Measurements from ENCODE around the gene FBRSL1. TPM values are rescaled to one million over a fixed set of nuclear protein-coding genes. Genes with fewer than 3 reads are reported as not detected.

Gene FBRSL1
- total RNA-seq, 1 experiment from 2014 or later: 119 TPM

DNA sequence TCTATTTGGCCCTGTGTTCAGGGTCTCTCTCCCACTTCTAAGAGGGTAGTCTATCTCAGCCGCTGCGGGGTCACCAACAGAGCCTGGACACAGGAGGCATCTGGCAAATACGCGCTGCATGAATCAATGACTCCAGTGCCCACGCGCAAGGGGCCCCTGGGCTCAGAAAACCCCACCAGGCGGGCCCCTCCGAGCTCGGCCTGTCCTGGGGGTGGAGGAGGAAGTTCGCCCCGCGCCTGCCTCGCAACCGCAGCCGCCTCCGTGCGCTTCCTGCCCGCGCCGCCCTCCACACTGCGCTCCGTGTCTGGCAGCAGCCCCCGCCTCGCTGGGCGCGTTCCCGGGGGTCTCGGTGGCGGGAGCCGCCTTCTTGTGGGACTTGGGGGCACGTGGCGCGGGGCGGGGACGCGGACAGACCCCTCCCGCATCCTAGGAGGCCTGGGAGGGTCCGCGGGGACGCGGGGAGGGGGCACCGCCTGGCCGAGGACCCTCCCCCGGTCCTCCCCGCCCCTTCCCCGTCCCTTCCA, 811 bp upstream of the FBRSL1 start:
- Mint-ChIP-seq H3K27me3 (ENCODE audit: unreplicated experiment) (peaks cover 50% of the 10 kb centered on the region), H3K9me3 (ENCODE audit: low read depth, unreplicated experiment) (no peaks in the 10 kb centered on the region), H3K4me1 (ENCODE audit: low read depth, unreplicated experiment) (peaks cover 47% of the 10 kb centered on the region), H3K4me3 (ENCODE audit: low read depth, unreplicated experiment) (peak overlapping the region; percentile 60), H3K36me3 (ENCODE audit: insufficient read depth, unreplicated experiment) (peaks cover 42% of the 10 kb centered on the region), H3K27ac (ENCODE audit: unreplicated experiment) (no peak overlapping the region)
- TF ChIP-seq, protein P1, sequence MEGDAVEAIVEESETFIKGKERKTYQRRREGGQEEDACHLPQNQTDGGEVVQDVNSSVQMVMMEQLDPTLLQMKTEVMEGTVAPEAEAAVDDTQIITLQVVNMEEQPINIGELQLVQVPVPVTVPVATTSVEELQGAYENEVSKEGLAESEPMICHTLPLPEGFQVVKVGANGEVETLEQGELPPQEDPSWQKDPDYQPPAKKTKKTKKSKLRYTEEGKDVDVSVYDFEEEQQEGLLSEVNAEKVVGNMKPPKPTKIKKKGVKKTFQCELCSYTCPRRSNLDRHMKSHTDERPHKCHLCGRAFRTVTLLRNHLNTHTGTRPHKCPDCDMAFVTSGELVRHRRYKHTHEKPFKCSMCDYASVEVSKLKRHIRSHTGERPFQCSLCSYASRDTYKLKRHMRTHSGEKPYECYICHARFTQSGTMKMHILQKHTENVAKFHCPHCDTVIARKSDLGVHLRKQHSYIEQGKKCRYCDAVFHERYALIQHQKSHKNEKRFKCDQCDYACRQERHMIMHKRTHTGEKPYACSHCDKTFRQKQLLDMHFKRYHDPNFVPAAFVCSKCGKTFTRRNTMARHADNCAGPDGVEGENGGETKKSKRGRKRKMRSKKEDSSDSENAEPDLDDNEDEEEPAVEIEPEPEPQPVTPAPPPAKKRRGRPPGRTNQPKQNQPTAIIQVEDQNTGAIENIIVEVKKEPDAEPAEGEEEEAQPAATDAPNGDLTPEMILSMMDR (IDR thresholded peaks at IDR 0.05; ENCODE audit: unreplicated experiment): no peak
- CTCF ChIA-PET: no interaction called here
- DNase-seq: no peak
- BruUV-seq (replicated peaks): no TSS peak
- intact Hi-C loops (cut with micrococcal nuclease; ENCODE audit: unreplicated experiment): no loop called here

DNA sequence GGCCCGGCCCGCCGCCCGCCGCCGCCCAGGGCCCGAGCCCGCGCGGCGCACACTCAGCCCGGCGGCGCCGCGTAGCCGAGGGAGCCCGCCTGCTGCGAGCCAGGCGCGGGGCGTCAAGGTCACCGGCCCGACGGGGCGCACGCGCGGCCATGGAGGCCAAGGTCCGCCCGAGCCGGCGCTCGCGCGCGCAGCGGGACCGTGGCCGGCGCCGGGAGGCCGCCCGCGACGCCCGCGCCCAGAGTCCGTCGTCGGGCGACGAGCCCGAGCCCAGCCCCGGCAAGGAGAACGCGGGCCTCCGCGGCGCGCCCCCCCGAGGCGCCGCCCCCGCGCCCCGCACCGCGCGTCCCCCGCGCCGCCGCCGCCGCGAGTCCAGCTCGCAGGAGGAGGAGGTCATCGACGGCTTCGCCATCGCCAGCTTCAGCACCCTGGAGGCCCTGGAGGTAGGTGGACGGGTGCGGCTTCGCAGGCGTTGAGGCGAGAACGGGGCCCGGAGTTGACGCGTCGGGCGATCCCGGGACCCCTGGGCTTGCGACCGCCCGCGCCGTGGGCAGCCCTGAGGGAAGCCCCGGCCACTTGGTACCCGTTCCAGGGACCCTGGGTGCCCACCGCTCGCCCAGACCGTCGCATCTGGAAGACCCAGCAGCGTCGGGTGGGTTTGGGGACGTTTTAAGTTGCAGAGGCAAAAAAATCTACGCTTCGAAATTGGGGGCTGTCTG, 629 bp downstream of the FBRSL1 start:
- CTCF ChIA-PET: no interaction called here

DNA sequence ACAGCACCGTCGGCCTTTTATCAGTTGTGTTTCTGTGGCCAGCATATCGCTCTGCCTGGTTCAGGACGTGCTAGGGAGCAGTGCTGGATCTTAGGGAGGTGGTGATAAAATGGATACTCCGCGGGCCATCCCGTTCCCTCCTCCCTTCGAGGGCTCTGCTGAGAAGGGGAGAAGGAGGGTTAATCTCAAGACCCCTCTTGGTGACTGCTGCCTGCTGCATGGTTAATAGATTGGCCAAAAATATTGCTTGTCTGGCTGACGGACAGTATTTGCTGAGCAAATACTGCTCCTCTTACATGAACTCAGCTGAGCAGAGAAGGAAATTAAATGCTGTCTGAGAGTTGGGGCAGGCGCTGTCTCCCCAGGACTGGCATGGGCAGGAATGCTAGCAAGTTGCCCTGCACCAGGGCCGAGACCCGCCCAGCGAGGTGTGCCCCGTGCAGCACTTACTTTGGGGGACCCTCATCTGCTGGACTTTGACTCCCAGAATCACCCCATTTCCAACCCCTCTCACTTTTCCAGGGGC, 1.2 kb downstream of the FBRSL1 start:
- CTCF ChIA-PET: no interaction called here
- TF ChIP-seq, protein P1 (IDR thresholded peaks at IDR 0.05; ENCODE audit: unreplicated experiment): no peak
- H3K27me3 Mint-ChIP-seq (ENCODE audit: unreplicated experiment): peaks cover 32% of the 10 kb centered on the region
- intact Hi-C loops (cut with micrococcal nuclease; ENCODE audit: unreplicated experiment): no loop called here
- peaks cover 58% of the 10 kb centered on the region for H3K4me1 Mint-ChIP-seq (ENCODE audit: low read depth, unreplicated experiment)
- TSS peak; percentile 67 for BruUV-seq (replicated peaks)
- peak overlapping the region; percentile 76 for H3K4me3 Mint-ChIP-seq (ENCODE audit: low read depth, unreplicated experiment)
- H3K36me3 Mint-ChIP-seq (ENCODE audit: insufficient read depth, unreplicated experiment): peaks cover 48% of the 10 kb centered on the region
- peak overlapping the region; percentile 68 for H3K27ac Mint-ChIP-seq (ENCODE audit: unreplicated experiment)
- H3K9me3 Mint-ChIP-seq (ENCODE audit: low read depth, unreplicated experiment): no peaks in the 10 kb centered on the region
- no peak for DNase-seq

More for the DNA sequence above, 629 bp downstream of the FBRSL1 start:
- BruUV-seq (replicated peaks): no TSS peak
- H3K4me1 Mint-ChIP-seq (ENCODE audit: low read depth, unreplicated experiment): peaks cover 58% of the 10 kb centered on the region
- peaks cover 48% of the 10 kb centered on the region for H3K36me3 Mint-ChIP-seq (ENCODE audit: insufficient read depth, unreplicated experiment)
- no peaks in the 10 kb centered on the region for H3K9me3 Mint-ChIP-seq (ENCODE audit: low read depth, unreplicated experiment)
- intact Hi-C loops (cut with micrococcal nuclease; ENCODE audit: unreplicated experiment): no loop called here
- H3K4me3 Mint-ChIP-seq (ENCODE audit: low read depth, unreplicated experiment): peak overlapping the region; percentile 76
- H3K27ac Mint-ChIP-seq (ENCODE audit: unreplicated experiment): peak overlapping the region; percentile 68
- no peak for DNase-seq
- TF ChIP-seq, protein P1 (IDR thresholded peaks at IDR 0.05; ENCODE audit: unreplicated experiment): no peak
- H3K27me3 Mint-ChIP-seq (ENCODE audit: unreplicated experiment): peaks cover 39% of the 10 kb centered on the region

DNA sequence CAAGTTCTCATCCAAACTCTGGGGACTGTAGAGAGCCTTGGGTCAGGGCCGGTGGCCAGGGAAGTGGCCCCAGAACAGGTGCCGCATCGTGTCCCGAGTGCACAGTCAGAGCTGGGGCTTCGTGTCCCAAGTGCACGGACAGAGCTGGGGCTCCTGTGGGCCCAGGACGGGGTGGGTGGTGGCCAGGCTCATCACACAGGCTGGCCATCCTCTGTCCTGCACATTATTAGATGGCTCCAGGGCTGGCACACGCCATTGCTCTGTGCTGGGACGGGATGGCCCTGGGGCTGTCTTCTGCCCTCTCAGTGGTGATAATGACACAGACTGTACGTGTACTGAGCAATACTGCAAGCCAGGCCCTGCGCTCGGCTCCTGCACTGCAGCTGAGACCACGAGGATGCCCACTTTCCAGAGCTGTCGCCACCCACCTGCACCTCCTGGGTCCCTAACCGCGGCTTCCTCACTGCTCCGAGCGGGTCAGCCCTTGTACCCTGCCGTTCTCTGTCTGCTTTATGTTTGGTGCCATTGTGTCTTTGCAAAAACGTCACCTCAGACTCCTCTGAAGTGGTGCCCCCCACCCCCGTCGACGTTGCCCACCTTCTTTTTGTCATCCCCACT, 1.9 kb downstream of the FBRSL1 start:
- Mint-ChIP-seq H3K27ac (ENCODE audit: unreplicated experiment) (peak overlapping the region; percentile 68), H3K27me3 (ENCODE audit: unreplicated experiment) (peaks cover 26% of the 10 kb centered on the region), H3K9me3 (ENCODE audit: low read depth, unreplicated experiment) (no peaks in the 10 kb centered on the region), H3K4me1 (ENCODE audit: low read depth, unreplicated experiment) (peaks cover 58% of the 10 kb centered on the region), H3K4me3 (ENCODE audit: low read depth, unreplicated experiment) (peak overlapping the region; percentile 76), H3K36me3 (ENCODE audit: insufficient read depth, unreplicated experiment) (peaks cover 48% of the 10 kb centered on the region)
- TF ChIP-seq, protein P1 (IDR thresholded peaks at IDR 0.05; ENCODE audit: unreplicated experiment): no peak
- intact Hi-C loops (cut with micrococcal nuclease; ENCODE audit: unreplicated experiment): loop anchor here (2.0 kb wide), 1 partner anchor 69 kb away; no protein-coding TSS in a partner anchor
- CTCF ChIA-PET: no interaction called here
- no peak for DNase-seq
- BruUV-seq (replicated peaks): no TSS peak
